GM18505 (cell line): Measurements from ENCODE around the gene RMRP.

Experiments used
- ATAC-seq: cut with Tn5 transposase; IDR thresholded peaks from one replicate; pipeline ENCODE4 v1.9.1; 2021; ENCODE audit not compliant: unreplicated experiment
- POLR2A ChIP-seq: IDR thresholded peaks from 4 replicates; pipeline ENCODE4 v1.6.1; 2011; ENCODE audit warnings: borderline replicate concordance; ENCODE audit not compliant: insufficient read depth, insufficient read length; ENCODE audit errors: extremely low read depth

Gene RMRP

DNA sequence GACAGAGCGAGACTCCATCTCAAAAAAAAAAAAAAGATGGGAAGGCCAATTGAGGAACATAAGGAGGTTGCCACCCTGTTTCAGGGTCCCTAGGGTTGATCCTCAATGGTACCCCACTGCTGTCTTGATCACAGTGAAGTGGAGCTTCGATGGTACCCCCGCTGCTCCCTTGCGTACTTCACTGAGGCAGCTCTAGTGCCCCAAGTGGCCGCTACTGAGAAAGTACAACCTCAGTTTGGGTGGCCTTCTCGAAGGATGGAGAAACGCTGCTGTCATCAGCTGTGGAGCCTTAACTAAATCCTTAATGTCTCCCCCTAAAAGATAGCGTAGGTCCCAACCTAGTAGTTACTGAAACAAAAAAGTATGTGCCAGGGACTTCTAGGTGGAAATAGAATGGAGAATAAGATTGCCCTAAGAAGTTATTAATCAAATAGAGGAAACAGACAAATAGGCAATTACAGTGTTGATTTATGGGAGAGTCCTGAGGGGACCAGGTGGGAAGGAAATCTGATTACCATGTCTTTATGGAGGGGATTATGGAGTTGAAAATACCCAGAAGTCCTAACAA is 46.5 kb downstream of the RMRP start:
- TF ChIP-seq POLR2A = no peak

DNA sequence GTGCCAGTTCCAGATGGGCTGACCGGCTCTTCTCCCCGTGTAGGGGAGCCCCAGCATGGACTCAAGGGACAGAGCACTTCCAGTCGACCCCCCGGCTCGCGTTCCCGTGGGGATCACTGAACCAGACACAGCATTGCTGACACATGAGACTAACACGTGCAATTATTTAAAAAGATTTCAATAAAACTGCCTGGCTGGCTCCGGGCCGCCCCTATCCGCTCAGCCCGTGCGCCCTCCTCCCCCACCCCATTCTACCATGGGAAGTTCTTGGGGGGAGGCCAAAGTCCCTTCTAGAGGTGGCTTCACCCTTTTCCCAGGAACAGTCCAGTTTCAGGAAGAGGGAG is 48.0 kb downstream of the RMRP start:
- no peak for ATAC-seq
- no peak for TF ChIP-seq POLR2A

More for the DNA sequence above, 46.5 kb downstream of the RMRP start:
- no peak for ATAC-seq

DNA sequence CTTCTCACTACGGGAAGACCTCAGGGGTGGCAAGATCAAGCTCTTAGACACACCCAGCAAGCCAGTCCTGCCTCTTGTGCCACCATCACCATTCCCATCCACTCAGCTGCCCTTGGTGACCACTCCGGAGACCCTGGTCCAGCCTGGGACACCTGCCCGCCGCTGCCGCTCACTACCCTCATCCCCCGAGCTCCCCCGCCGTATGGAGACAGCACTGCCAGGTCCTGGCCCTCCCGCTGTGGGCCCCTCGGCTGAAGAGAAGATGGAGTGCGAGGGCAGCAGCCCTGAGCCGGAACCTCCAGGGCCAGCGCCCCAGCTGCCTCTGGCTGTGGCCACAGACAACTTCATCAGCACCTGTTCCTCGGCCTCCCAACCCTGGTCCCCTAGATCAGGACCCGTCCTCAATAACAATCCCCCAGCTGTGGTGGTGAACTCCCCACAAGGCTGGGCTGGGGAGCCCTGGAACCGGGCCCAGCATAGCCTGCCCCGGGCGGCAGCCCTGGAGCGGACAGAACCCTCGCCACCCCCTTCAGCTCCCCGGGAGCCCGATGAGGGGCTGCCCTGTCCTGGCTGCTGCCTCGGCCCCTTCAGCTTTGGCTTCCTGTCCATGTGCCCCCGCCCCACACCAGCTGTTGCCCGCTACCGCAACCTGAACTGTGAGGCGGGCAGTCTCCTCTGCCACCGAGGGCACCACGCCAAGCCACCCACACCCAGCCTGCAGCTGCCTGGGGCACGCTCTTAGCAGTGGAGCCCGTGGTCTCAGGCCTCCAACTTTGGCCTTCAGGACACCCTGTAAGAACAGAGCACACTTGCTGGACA is 48.6 kb downstream of the RMRP start:
- TF ChIP-seq POLR2A = no peak
- no peak for ATAC-seq

DNA sequence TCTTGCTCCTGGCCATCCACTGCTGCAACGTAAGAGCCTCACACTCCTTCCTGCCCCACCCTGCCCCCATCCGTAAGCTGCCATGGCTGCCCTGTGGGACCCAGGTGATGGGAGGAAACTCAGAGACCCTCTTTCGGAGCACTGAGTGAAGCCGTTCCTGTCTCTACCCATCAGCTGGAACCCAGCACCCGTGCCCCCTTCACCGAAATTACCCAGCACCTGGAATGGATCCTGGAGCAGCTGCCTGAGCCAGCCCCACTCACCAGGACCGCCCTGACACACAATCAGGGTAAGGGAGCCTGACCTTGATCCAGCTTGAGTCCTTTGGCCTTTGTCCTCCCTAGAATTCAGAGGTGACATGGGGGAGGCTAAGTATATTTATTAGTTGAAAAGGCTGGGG is 49.6 kb downstream of the RMRP start:
- no peak for TF ChIP-seq POLR2A
- no peak for ATAC-seq
